WTC11 (cell line): ENCODE measurements around the gene METTL24. TPM values are rescaled to one million over a fixed set of nuclear protein-coding genes. Genes with fewer than 3 reads are reported as not detected.

Experiments
- ATAC-seq: fragments of 200-7000 bp; cut with Tn5 transposase; 2 replicates; pipeline ENCODE4 v1.10.0; 2021; ENCODE audit warnings: mild to moderate bottlenecking, moderate library complexity
- CTCF ChIA-PET: fragments of 300-600 bp; sonication (Branson Sonifier 250); formaldehyde crosslinking; loops from one replicate; lab custom pipeline; 2021; ENCODE audit warnings: antibody characterized with exemption; lab: Charles Lee
- POLR2A ChIA-PET: fragments of 350-600 bp; sonication (Branson Sonifier 250); formaldehyde crosslinking; loops from one replicate; lab custom pipeline; 2021; ENCODE audit warnings: antibody characterized with exemption; lab: Charles Lee
- DNase-seq: peaks from one replicate; pipeline ENCODE4 v3.0.0; 2021; ENCODE audit warnings: low spot score
- H3K27ac Mint-ChIP-seq: 2 replicates; pipeline ENCODE4 v1.8.0; 2021; ENCODE audit warnings: mixed read lengths
- H3K27me3 Mint-ChIP-seq: 2 replicates; pipeline ENCODE4 v1.8.0; 2021; ENCODE audit warnings: low read depth, mild to moderate bottlenecking, moderate library complexity, mixed read lengths
- H3K36me3 Mint-ChIP-seq: 2 replicates; pipeline ENCODE4 v1.8.0; 2021; ENCODE audit warnings: mixed read lengths
- H3K4me1 Mint-ChIP-seq: 2 replicates; pipeline ENCODE4 v1.8.0; 2022; ENCODE audit warnings: mixed read lengths
- H3K4me3 Mint-ChIP-seq: 2 replicates; pipeline ENCODE4 v1.8.0; 2021; ENCODE audit warnings: mild to moderate bottlenecking, moderate library complexity, mixed read lengths
- H3K9me3 Mint-ChIP-seq: 2 replicates; pipeline ENCODE4 v1.8.0; 2021; ENCODE audit warnings: mixed read lengths
- AFF4 ChIP-seq: sonication (generic); formaldehyde crosslinking; IDR thresholded peaks from 2 replicates; pipeline ENCODE4 v1.8.1; 2023; ENCODE audit warnings: mild to moderate bottlenecking, missing genetic modification reagents, borderline replicate concordance
- ATF1 ChIP-seq: sonication (generic); formaldehyde crosslinking; IDR thresholded peaks from 2 replicates; pipeline ENCODE4 v1.8.1; 2023; ENCODE audit warnings: mild to moderate bottlenecking, moderate library complexity, missing genetic modification reagents
- CDX4 ChIP-seq: fragments of 250-450 bp; sonication (Bioruptor Pico); IDR thresholded peaks from 2 replicates; pipeline ENCODE4 v1.9.0; 2021; ENCODE audit warnings: moderate library complexity, mild to moderate bottlenecking, inconsistent platforms, borderline replicate concordance
- CREB1 ChIP-seq: sonication (generic); formaldehyde crosslinking; IDR thresholded peaks from 2 replicates; pipeline ENCODE4 v1.8.0; 2023; ENCODE audit warnings: mild to moderate bottlenecking, missing genetic modification reagents
- E2F1 ChIP-seq: sonication (generic); formaldehyde crosslinking; IDR thresholded peaks from 2 replicates; pipeline ENCODE4 v1.8.0; 2022; ENCODE audit warnings: mild to moderate bottlenecking, missing genetic modification reagents
- EMX1 ChIP-seq: fragments of 250-450 bp; sonication (Bioruptor Pico); IDR thresholded peaks from 2 replicates; pipeline ENCODE4 v1.8.0; 2021; ENCODE audit warnings: mild to moderate bottlenecking
- ERG ChIP-seq: fragments of 250-450 bp; sonication (Bioruptor Pico); IDR thresholded peaks from 2 replicates; pipeline ENCODE4 v1.8.0; 2021; ENCODE audit warnings: mild to moderate bottlenecking
- ESRRA ChIP-seq: sonication (generic); formaldehyde crosslinking; IDR thresholded peaks from 2 replicates; pipeline ENCODE4 v1.8.1; 2022; ENCODE audit warnings: mild to moderate bottlenecking, missing genetic modification reagents, borderline replicate concordance
- FOXJ3 ChIP-seq: sonication (generic); formaldehyde crosslinking; IDR thresholded peaks from 2 replicates; pipeline ENCODE4 v1.9.0; 2021; ENCODE audit warnings: missing genetic modification reagents, mild to moderate bottlenecking, borderline replicate concordance
- HMGXB4 ChIP-seq: sonication (generic); formaldehyde crosslinking; IDR thresholded peaks from 2 replicates; pipeline ENCODE4 v1.8.1; 2023; ENCODE audit warnings: mild to moderate bottlenecking, moderate library complexity, missing genetic modification reagents
- MXD4 ChIP-seq: fragments of 250-450 bp; sonication (Bioruptor Pico); IDR thresholded peaks from 2 replicates; pipeline ENCODE4 v1.8.0; 2021; ENCODE audit warnings: mild to moderate bottlenecking, moderate library complexity, borderline replicate concordance
- NFE2L1 ChIP-seq: sonication (generic); formaldehyde crosslinking; IDR thresholded peaks from 2 replicates; pipeline ENCODE4 v1.8.1; 2023; ENCODE audit warnings: missing genetic modification reagents
- PRDM15 ChIP-seq: sonication (generic); formaldehyde crosslinking; IDR thresholded peaks from 2 replicates; pipeline ENCODE4 v1.8.0; 2022; ENCODE audit warnings: missing genetic modification reagents
- TCF7 ChIP-seq: sonication (generic); formaldehyde crosslinking; IDR thresholded peaks from 2 replicates; pipeline ENCODE4 v1.8.0; 2022; ENCODE audit warnings: mild to moderate bottlenecking, low read depth, missing genetic modification reagents, moderate library complexity
- USF1 ChIP-seq: sonication (generic); formaldehyde crosslinking; IDR thresholded peaks from 2 replicates; pipeline ENCODE4 v1.8.0; 2022; ENCODE audit warnings: mild to moderate bottlenecking, missing genetic modification reagents
- ZBTB43 ChIP-seq: sonication (generic); formaldehyde crosslinking; IDR thresholded peaks from 2 replicates; pipeline ENCODE4 v1.8.1; 2023; ENCODE audit warnings: mild to moderate bottlenecking, missing genetic modification reagents
- ZNF219 ChIP-seq: sonication (generic); formaldehyde crosslinking; IDR thresholded peaks from 2 replicates; pipeline ENCODE4 v1.8.0; 2023; ENCODE audit warnings: missing genetic modification reagents, mild to moderate bottlenecking, borderline replicate concordance
- total RNA-seq: library from RNA; stranded (reverse); gene quantifications from 3 replicates; pipeline ENCODE4 v1.2.3, GENCODE V29; 2021

METTL24 gene
- total RNA-seq, 1 experiment from 2014 or later = 0.31 TPM

- Mint-ChIP-seq H3K27ac (no peak overlapping the region), H3K27me3 (no peaks in the 10 kb centered on the region), H3K4me1 (peaks cover 14% of the 10 kb centered on the region), H3K4me3 (no peak overlapping the region), H3K36me3 (no peaks in the 10 kb centered on the region), H3K9me3 (peaks cover 4% of the 10 kb centered on the region)
- ChIA-PET CTCF (no interaction called here), POLR2A (no interaction called here)
- ATAC-seq (no peak), DNase-seq (no peak)
- no peak for TF ChIP-seq EMX1
- TF ChIP-seq ATF1 (CRISPR knock-in tag) = no peak
- no peak for TF ChIP-seq E2F1 (CRISPR knock-in tag)
- TF ChIP-seq MXD4 (CRISPR knock-in tag) = no peak
- no peak for TF ChIP-seq ZNF219 (CRISPR knock-in tag)
- TF ChIP-seq AFF4 = no peak
- no peak for TF ChIP-seq CDX4 (CRISPR knock-in tag)
- TF ChIP-seq USF1 = no peak
- no peak for TF ChIP-seq ZBTB43 (CRISPR knock-in tag)
- TF ChIP-seq HMGXB4 (CRISPR knock-in tag) = no peak
- no peak for TF ChIP-seq NFE2L1 (CRISPR knock-in tag)
- TF ChIP-seq TCF7 (CRISPR knock-in tag) = no peak
- TF ChIP-seq ESRRA (CRISPR knock-in tag) = no peak
- TF ChIP-seq FOXJ3 (CRISPR knock-in tag) = no peak
Observed at GRCh38 chr6:110298411-110298810, 59.7 kb downstream of the METTL24 start.

GRCh38 chr6:110296241-110297025, 61.7 kb downstream of the METTL24 start:
- H3K27ac Mint-ChIP-seq = no peak overlapping the region
- no peaks in the 10 kb centered on the region for H3K27me3 Mint-ChIP-seq
- POLR2A ChIA-PET = no interaction called here
- ATAC-seq (no peak), DNase-seq (no peak)
- no peaks in the 10 kb centered on the region for H3K36me3 Mint-ChIP-seq
- CTCF ChIA-PET = interaction anchor here (1.2 to 1.5 kb wide), 2 partner anchors 45 to 256 kb away, joined by 4 read pairs; no protein-coding TSS in a partner anchor
- peaks cover 14% of the 10 kb centered on the region for H3K4me1 Mint-ChIP-seq
- no peaks in the 10 kb centered on the region for H3K9me3 Mint-ChIP-seq
- H3K4me3 Mint-ChIP-seq = no peak overlapping the region
- TF ChIP-seq PRDM15 (CRISPR knock-in tag) = no peak
- no peak for TF ChIP-seq ERG (CRISPR knock-in tag)
- TF ChIP-seq CREB1 (CRISPR knock-in tag) = no peak
